HepG2 (cell line): ENCODE measurements around the gene CAMTA1. TPM values are rescaled to one million over a fixed set of nuclear protein-coding genes. Genes with fewer than 3 reads are reported as not detected.

Experiments used
- EP300 ChIP-seq, 3 experiments: sonication (generic) in 1 of 3; formaldehyde crosslinking in 1 of 3; IDR thresholded peaks; 2 replicates each; pipeline versions ENCODE4 v1.5.1 to v1.6.1; 2011 to 2020; ENCODE audit warnings: low read depth in 2 of 3, low read length in 2 of 3, borderline replicate concordance in 1 of 3, improper control_type of control experiment in 1 of 3, mild to moderate bottlenecking in 1 of 3, missing genetic modification reagents in 1 of 3, moderate library complexity in 1 of 3
- GMEB1 ChIP-seq: sonication (generic); formaldehyde crosslinking; IDR thresholded peaks from 2 replicates; pipeline ENCODE4 v1.5.1; 2020; ENCODE audit warnings: missing genetic modification reagents, mild to moderate bottlenecking, borderline replicate concordance
- JDP2 ChIP-seq: sonication (generic); formaldehyde crosslinking; IDR thresholded peaks from 2 replicates; pipeline ENCODE4 v1.8.1; 2022; ENCODE audit warnings: missing genetic modification reagents, borderline replicate concordance
- KDM5B ChIP-seq: sonication (generic); formaldehyde crosslinking; IDR thresholded peaks from 2 replicates; pipeline ENCODE4 v1.4.0; 2020; ENCODE audit warnings: missing genetic modification reagents, mild to moderate bottlenecking, borderline replicate concordance
- KDM6A ChIP-seq: IDR thresholded peaks from 2 replicates; pipeline ENCODE4 v1.6.1; 2016; ENCODE audit warnings: low read depth
- THAP7 ChIP-seq: sonication (generic); formaldehyde crosslinking; IDR thresholded peaks from 2 replicates; pipeline ENCODE4 v1.8.1; 2023; ENCODE audit warnings: mild to moderate bottlenecking, missing genetic modification reagents
- TRAFD1 ChIP-seq: sonication (generic); formaldehyde crosslinking; IDR thresholded peaks from 2 replicates; pipeline ENCODE4 v1.5.1; 2020; ENCODE audit warnings: missing genetic modification reagents, mild to moderate bottlenecking, borderline replicate concordance
- U2AF2 ChIP-seq: fragments of 200-400 bp; formaldehyde crosslinking; IDR thresholded peaks from 2 replicates; pipeline ENCODE4 v1.6.1; 2017; ENCODE audit warnings: low read depth, mild to moderate bottlenecking, low read length
- ZBTB14 ChIP-seq: sonication (generic); formaldehyde crosslinking; IDR thresholded peaks from 2 replicates; pipeline ENCODE4 v1.4.0; 2020; ENCODE audit warnings: missing genetic modification reagents
- ZNF251 ChIP-seq: sonication (generic); formaldehyde crosslinking; IDR thresholded peaks from 2 replicates; pipeline ENCODE4 v1.9.0; 2021; ENCODE audit warnings: mild to moderate bottlenecking, missing genetic modification reagents
- ZNF710 ChIP-seq: sonication (generic); formaldehyde crosslinking; IDR thresholded peaks from 2 replicates; pipeline ENCODE4 v1.5.0; 2020; ENCODE audit warnings: mild to moderate bottlenecking, missing genetic modification reagents, borderline replicate concordance
- polyA plus RNA-seq, 8 experiments: library from polyadenylated mRNA; depleted of rRNA in 3 of 8; stranded (reverse) in 7 of 8; unstranded in 1 of 8; fragments of >200 nt; fragmentation: Illumina TruSeq in 4 of 8; extraction: Trizol in 4 of 8; gene quantifications; 2 replicates each; pipeline versions ENCODE4 v1.2.1 to v1.2.3, GENCODE V29; 2011 to 2016; ENCODE audit warnings: low read depth in 4 of 8, missing spikeins in 1 of 8, mixed read lengths in 1 of 8; ENCODE audit not compliant: insufficient read depth in 1 of 8
- total RNA-seq, 5 experiments: library from RNA; depleted of rRNA; stranded (reverse); fragments of >200 nt; fragmentation: Illumina TruSeq; extraction: Trizol; gene quantifications; 2 replicates each; pipeline ENCODE4 v1.2.3, GENCODE V29; 2016; ENCODE audit warnings: low read depth in 1 of 5

The CAMTA1 gene
- total and polyA plus RNA-seq, 2 of the 13 experiments (the other 11 are each of a cell fraction or from before 2014, with no cell fraction given), result 25.0 to 36.4 TPM

GRCh38 chr1:7117399-7118281 is 332.4 kb downstream of the CAMTA1 start (continued):
- TF ChIP-seq ZBTB14 (CRISPR knock-in tag) (no peak), EP300 (IDR thresholded peaks at IDR 0.05; ENCODE audit: low read depth in 2 of 2, low read length in 2 of 2) (no peak), EP300 (CRISPR knock-in tag; IDR thresholded peaks at IDR 0.05; ENCODE audit: borderline replicate concordance) (no peak), ZNF251 (CRISPR knock-in tag) (no peak), GMEB1 (no peak), JDP2 (no peak), THAP7 (CRISPR knock-in tag) (no peak), ZNF710 (no peak), KDM6A (CRISPR knock-in tag) (no peak), KDM5B (CRISPR knock-in tag) (no peak), U2AF2 (no peak), TRAFD1 (CRISPR knock-in tag) (no peak)
- TF ChIP-seq, all 625 proteins: peak for 0
